Measurements from ENCODE around the gene PIGN. TPM values are rescaled to one million over a fixed set of nuclear protein-coding genes. Genes with fewer than 3 reads are reported as not detected.

Gene PIGN, protein sequence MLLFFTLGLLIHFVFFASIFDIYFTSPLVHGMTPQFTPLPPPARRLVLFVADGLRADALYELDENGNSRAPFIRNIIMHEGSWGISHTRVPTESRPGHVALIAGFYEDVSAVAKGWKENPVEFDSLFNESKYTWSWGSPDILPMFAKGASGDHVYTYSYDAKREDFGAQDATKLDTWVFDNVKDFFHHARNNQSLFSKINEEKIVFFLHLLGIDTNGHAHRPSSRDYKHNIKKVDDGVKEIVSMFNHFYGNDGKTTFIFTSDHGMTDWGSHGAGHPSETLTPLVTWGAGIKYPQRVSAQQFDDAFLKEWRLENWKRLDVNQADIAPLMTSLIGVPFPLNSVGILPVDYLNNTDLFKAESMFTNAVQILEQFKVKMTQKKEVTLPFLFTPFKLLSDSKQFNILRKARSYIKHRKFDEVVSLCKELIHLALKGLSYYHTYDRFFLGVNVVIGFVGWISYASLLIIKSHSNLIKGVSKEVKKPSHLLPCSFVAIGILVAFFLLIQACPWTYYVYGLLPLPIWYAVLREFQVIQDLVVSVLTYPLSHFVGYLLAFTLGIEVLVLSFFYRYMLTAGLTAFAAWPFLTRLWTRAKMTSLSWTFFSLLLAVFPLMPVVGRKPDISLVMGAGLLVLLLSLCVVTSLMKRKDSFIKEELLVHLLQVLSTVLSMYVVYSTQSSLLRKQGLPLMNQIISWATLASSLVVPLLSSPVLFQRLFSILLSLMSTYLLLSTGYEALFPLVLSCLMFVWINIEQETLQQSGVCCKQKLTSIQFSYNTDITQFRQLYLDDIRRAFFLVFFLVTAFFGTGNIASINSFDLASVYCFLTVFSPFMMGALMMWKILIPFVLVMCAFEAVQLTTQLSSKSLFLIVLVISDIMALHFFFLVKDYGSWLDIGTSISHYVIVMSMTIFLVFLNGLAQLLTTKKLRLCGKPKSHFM
- 15.5 TPM for polyA plus RNA-seq (2012; ENCODE audit: missing spikeins)

DNA sequence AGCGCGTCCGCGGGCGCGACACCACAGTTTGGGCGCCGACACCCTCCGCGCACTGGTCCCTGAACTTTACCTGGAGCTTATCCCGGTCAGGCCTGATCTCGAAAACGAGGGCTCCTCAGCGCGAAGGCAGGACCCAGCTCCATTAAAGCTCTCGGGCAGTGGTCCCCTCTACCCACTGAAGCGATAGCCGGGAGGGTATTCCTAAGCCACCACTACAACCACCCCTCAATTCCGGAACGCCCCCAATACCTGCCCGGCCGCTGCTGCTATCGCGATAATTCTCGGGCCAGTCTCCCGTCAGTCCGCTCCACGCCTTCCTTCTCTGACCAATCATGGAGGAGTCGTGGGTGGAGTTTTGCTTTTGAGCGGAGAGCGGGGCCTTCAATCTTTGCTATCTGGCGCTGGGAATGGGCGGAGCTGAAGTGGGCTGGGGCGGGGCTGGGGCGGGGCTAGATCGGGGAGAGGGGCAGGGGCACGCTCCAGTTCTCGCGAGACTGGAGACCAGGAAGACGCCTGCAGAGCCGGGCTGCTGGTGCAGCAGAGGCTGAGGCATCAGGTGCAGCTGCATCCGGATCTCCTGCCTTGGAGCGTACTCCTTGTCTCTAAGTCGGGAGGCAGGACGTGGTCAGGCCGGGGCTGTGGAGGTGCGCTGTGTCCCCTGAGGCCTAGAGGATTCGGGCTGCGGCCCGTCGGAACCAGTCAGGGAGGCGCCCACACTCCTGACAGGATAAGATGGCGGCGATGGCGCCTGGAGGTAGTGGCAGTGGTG, at the start of gene PIGN, which contains the start of gene RELCH:
TSS of gene PIGN (minus strand) at position 283 of the 769 bp plus-strand sequence. CDS start 25,703 bp downstream, outside the sequence.
TSS of gene RELCH (plus strand) at position 482 of the 769 bp plus-strand sequence. CDS start at position 733, 251 bp downstream.
- TF ChIP-seq POLR2AphosphoS5 (IDR thresholded peaks at IDR 0.05; ENCODE audit: low read depth, low read length): peak; percentile 96
- peak; percentile 97 for TF ChIP-seq POLR2A (IDR thresholded peaks at IDR 0.05; ENCODE audit: low read depth, low read length)
- TF ChIP-seq TAF1 (IDR thresholded peaks at IDR 0.05; ENCODE audit: borderline replicate concordance, low read depth, low read length): peak; percentile 52; the same call in 1 of the 2 replicates
- DNase-seq (ENCODE audit: insufficient read length) (peak; percentile 81), FAIRE-seq (peak; percentile 95)

DNA sequence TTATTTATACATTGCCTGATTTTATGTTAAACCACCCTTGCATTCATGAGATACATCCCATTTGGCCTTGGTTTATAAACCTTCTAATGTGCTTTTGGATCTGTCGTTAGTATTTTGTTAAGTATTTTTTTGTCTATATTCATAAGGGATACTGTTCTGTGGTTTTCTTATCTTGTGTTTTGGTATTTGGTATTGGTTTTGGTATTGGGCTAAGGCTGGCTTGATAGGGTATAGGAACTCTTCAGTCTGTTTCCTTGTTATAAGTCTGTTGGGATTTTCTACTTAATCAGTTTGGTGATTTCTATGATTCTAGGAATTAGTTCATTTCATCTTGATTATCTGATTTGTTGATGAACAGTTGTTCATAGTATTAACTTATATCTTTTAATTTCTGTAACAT, 49.4 kb upstream of the PIGN start:
- DNase-seq (ENCODE audit: insufficient read length) (no peak), FAIRE-seq (no peak)
- TF ChIP-seq TAF1 (IDR thresholded peaks at IDR 0.05; ENCODE audit: borderline replicate concordance, low read depth, low read length): no peak
- TF ChIP-seq POLR2AphosphoS5 (IDR thresholded peaks at IDR 0.05; ENCODE audit: low read depth, low read length): no peak

DNA sequence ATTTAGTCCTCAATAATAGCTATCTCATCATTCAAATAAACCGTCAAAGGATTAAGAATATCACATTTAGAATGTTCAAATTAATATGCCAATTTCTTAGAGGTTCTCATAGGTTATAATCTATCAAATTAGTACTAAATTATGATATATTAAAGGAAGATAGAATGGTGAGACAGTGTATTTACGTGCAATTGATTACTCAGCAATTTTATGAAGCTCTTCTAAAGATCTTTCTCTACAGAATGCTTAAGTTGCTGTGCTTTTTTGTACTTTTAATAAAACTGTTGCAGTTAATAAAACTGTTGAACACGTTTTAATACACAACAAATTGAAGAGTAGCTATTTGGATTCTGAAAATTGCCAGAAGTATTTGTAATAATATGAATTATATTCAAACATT, 39.2 kb upstream of the PIGN start:
- FAIRE-seq (no peak), DNase-seq (ENCODE audit: insufficient read length) (no peak)
- TF ChIP-seq POLR2A (IDR thresholded peaks at IDR 0.05; ENCODE audit: low read depth, low read length) (no peak), TAF1 (IDR thresholded peaks at IDR 0.05; ENCODE audit: borderline replicate concordance, low read depth, low read length) (no peak), POLR2AphosphoS5 (IDR thresholded peaks at IDR 0.05; ENCODE audit: low read depth, low read length) (no peak)

DNA sequence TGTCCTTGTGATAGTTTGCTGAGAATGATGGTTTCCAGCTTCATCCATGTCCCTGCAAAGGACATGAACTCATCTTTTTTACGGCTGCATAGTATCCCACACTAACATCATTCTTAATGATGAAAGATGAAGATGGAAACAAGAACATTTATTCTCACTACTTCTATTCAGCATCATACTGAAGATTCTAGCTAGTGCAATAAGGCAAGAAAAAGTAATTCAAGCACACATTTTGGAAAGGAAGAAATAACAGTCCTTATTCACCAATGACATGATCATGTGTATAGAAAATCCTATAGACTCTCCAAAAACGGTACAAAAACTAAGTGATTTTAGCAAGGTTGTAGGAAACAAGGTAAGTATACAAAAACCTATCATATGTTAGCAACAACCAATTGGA, 37.4 kb upstream of the PIGN start:
- no peak for DNase-seq (ENCODE audit: insufficient read length)
- no peak for FAIRE-seq
- TF ChIP-seq POLR2AphosphoS5 (IDR thresholded peaks at IDR 0.05; ENCODE audit: low read depth, low read length): no peak
- TF ChIP-seq TAF1 (IDR thresholded peaks at IDR 0.05; ENCODE audit: borderline replicate concordance, low read depth, low read length): no peak
- TF ChIP-seq POLR2A (IDR thresholded peaks at IDR 0.05; ENCODE audit: low read depth, low read length): no peak

DNA sequence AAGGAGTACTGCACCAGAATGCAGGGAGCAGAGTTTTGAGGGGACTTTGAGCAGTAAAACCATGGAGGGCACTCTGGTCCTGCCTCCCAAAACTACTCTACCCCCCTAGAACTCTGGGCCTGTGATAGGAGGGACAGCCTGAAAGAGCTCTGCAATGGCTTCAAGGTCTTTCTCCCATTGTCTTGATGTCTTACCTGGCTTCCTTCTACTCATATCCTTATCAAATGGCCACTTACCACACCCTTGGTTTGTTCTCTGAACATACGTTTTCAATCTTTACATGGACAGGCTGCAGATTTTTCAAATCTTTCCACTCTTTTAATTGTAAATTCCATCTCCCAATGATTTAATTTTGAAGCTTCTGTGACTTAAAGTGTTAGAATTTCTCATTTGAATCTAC, 27.9 kb upstream of the PIGN start:
- TF ChIP-seq POLR2A (IDR thresholded peaks at IDR 0.05; ENCODE audit: low read depth, low read length) (no peak), POLR2AphosphoS5 (IDR thresholded peaks at IDR 0.05; ENCODE audit: low read depth, low read length) (no peak), TAF1 (IDR thresholded peaks at IDR 0.05; ENCODE audit: borderline replicate concordance, low read depth, low read length) (no peak)
- DNase-seq (ENCODE audit: insufficient read length) (no peak), FAIRE-seq (no peak)

DNA sequence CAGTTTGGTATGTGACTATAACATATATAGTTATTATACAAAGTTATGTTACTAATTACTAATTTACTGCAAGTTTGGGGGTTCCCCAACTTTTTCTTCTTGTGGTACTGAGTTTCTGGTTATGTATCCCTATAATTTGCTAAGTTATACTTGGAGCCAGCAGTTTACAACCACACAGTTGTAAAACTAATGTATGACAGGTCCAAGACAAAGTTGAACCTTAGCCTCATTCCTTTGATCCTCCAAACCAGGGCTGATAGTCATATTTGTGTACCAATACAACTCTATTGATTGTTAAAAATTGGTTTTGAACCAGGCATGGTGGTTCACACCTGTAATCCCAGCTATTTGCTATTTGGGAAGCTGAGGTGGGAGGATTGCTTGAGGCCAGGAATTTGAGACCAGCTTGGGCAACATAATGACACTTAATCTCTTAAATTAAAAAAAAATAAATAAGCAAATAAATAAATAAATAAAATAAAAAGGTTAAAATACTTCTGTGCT, 24.5 kb upstream of the PIGN start:
- peak; percentile 57 for FAIRE-seq
- TF ChIP-seq POLR2A (IDR thresholded peaks at IDR 0.05; ENCODE audit: low read depth, low read length): no peak
- TF ChIP-seq TAF1 (IDR thresholded peaks at IDR 0.05; ENCODE audit: borderline replicate concordance, low read depth, low read length): no peak
- TF ChIP-seq POLR2AphosphoS5 (IDR thresholded peaks at IDR 0.05; ENCODE audit: low read depth, low read length): no peak
- no peak for DNase-seq (ENCODE audit: insufficient read length)

DNA sequence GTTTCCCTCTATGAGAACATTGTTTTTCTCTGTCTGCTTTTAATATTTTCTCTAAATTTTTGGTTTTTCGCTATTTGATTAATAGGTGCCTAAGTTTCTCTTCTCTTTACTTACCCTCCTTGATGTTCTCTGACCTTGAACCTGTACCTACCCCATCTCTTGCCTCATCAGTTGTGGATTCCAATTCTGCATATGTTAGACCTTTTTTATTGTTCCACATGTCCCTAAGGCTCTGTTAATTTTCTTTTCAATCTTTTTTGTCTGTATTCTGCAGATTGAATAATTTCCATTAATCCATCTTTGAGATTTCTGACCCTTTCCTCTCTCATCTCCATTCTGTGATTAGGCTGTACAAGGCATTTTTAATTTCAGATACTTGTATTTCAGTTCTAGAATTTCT, 23.3 kb upstream of the PIGN start:
- TF ChIP-seq POLR2A (IDR thresholded peaks at IDR 0.05; ENCODE audit: low read depth, low read length) (no peak), POLR2AphosphoS5 (IDR thresholded peaks at IDR 0.05; ENCODE audit: low read depth, low read length) (no peak), TAF1 (IDR thresholded peaks at IDR 0.05; ENCODE audit: borderline replicate concordance, low read depth, low read length) (no peak)
- no peak for DNase-seq (ENCODE audit: insufficient read length)
- FAIRE-seq: no peak

DNA sequence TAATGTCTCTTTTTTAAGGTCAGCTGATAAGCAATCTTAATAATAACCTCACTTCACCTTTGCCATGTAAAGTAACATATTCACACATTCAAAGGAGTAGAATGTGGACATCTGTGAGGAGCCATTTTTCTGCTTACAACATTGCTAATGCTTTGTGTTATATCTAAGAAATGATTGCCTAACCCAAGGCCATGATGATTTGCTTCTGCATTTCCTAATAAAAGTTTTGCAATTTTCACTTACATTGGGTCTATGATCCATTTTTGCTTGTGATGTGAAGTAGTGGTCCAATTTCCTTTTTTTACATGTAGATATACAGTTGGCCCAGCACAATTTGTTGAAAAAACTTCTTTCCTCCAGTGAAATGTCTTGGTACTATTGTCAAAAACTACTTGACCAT, 22.2 kb upstream of the PIGN start:
- DNase-seq (ENCODE audit: insufficient read length) (no peak), FAIRE-seq (no peak)

DNA sequence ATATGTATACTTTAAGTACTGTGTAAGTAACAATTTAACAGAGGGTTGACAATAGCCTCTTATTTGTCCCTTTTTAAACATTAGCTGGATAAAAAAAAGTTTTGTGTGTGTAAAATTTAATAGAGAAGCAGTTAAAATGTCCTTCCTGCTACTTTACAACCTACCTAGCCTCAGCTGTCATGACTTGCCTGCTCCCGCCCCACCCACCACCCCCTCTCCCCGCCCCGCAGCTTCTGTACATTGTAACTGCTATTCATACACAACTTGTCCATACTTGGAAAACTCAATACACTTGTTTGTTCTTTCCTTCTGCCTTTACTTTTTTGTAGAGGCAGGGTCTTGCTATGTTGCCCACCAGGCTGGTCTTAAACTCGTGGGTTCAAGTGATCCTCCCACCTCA, 19.7 kb upstream of the PIGN start:
- FAIRE-seq (no peak), DNase-seq (ENCODE audit: insufficient read length) (no peak)
- TF ChIP-seq TAF1 (IDR thresholded peaks at IDR 0.05; ENCODE audit: borderline replicate concordance, low read depth, low read length): no peak
- no peak for TF ChIP-seq POLR2A (IDR thresholded peaks at IDR 0.05; ENCODE audit: low read depth, low read length)
- TF ChIP-seq POLR2AphosphoS5 (IDR thresholded peaks at IDR 0.05; ENCODE audit: low read depth, low read length): no peak

More for the DNA sequence above, 22.2 kb upstream of the PIGN start:
- TF ChIP-seq TAF1 (IDR thresholded peaks at IDR 0.05; ENCODE audit: borderline replicate concordance, low read depth, low read length) (no peak), POLR2AphosphoS5 (IDR thresholded peaks at IDR 0.05; ENCODE audit: low read depth, low read length) (no peak), POLR2A (IDR thresholded peaks at IDR 0.05; ENCODE audit: low read depth, low read length) (no peak)

DNA sequence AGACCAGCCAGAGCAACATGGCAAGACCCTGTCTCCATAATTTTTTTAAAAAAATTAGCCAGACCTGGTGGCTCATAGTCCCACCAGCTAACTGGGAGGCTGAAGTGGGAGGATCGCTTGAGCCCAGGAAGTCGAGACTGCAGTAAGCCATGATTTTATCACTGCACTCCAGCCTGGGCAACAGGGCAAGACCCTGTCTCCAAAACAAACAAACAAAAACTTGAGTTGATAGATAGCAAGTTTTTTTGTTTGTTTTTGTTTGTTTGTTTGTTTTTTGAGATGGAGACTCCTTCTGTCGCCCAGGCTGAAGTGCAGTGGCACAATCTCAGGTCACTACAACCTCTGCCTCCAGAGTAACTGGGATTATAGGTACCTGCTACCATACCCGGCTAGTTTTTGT, 19.0 kb upstream of the PIGN start:
- DNase-seq (ENCODE audit: insufficient read length): no peak
- FAIRE-seq: no peak

More for the DNA sequence above, 19.0 kb upstream of the PIGN start:
- TF ChIP-seq POLR2AphosphoS5 (IDR thresholded peaks at IDR 0.05; ENCODE audit: low read depth, low read length) (no peak), TAF1 (IDR thresholded peaks at IDR 0.05; ENCODE audit: borderline replicate concordance, low read depth, low read length) (no peak), POLR2A (IDR thresholded peaks at IDR 0.05; ENCODE audit: low read depth, low read length) (no peak)

Data from GM12892 (cell line).